Esophagus muscularis mucosa (tissue), 4 donors: ENCODE data around the gene SLC35F3. TPM values are rescaled to one million over a fixed set of nuclear protein-coding genes. Genes with fewer than 3 reads are reported as not detected.

Experiments
- DNase-seq: peaks from one replicate; pipeline ENCODE4 v3.0.0-alpha.2; 2017; ENCODE audit errors: extremely low spot score
- H3K27ac ChIP-seq, 4 donors: fragments of 200-600 bp; sonication (generic); replicated peaks in 1 of 4; 1 replicate in 3 of 4; 2 replicates in 1 of 4; pipeline ENCODE4 v1.5.1; 2016 to 2019; ENCODE audit warnings: mild to moderate bottlenecking in 1 of 4
- H3K27me3 ChIP-seq, 4 donors: fragments of 200-600 bp; sonication (generic); one replicate each; pipeline versions ENCODE4 v1.5.1 to v1.6.0; 2016 to 2019
- H3K36me3 ChIP-seq, 4 donors: fragments of 200-600 bp; sonication (generic); one replicate each; pipeline ENCODE4 v1.5.1; 2016 to 2019
- H3K4me1 ChIP-seq, 4 donors: fragments of 200-600 bp; sonication (generic); one replicate each; pipeline ENCODE4 v1.5.1; 2016 to 2019
- H3K4me3 ChIP-seq, 4 donors: fragments of 200-600 bp; sonication (generic); 1 replicate in 2 of 4; 2 replicates in 2 of 4; pipeline ENCODE4 v1.5.1; 2016 to 2019; ENCODE audit warnings: mild to moderate bottlenecking in 4 of 4, moderate library complexity in 1 of 4
- H3K9me3 ChIP-seq, 4 donors: fragments of 200-600 bp; sonication (generic); 1 replicate in 3 of 4; 2 replicates in 1 of 4; pipeline ENCODE4 v1.5.1; 2016 to 2019
- EP300 ChIP-seq: sonication (generic); formaldehyde crosslinking; IDR thresholded peaks from one replicate; pipeline ENCODE4 v1.6.1; 2017; ENCODE audit warnings: antibody characterized with exemption
- POLR2A ChIP-seq: fragments of 450-650 bp; IDR thresholded peaks from one replicate; pipeline ENCODE4 v1.6.1; 2017; ENCODE audit warnings: antibody characterized with exemption, moderate library complexity, mild to moderate bottlenecking, low read depth
- POLR2AphosphoS5 ChIP-seq, 2 donors: sonication (generic); formaldehyde crosslinking; IDR thresholded peaks; one replicate each; pipeline ENCODE4 v1.6.1; 2017; ENCODE audit warnings: antibody characterized with exemption in 2 of 2
- WGBS: methylation state at CpG from one replicate; pipeline ENCODE4 v1.1.5; 2018; 5-methylcytosine and 5-hydroxymethylcytosine counted together
- intact Hi-C: fragments of 100-400 bp; cut with DNase I; formaldehyde crosslinking; loops from one replicate; pipeline ENCODE4 v1.15.1; 2023
- total RNA-seq, 4 donors: library from RNA; depleted of rRNA; stranded (reverse); fragments of >200 nt; gene quantifications; one replicate each; pipeline versions ENCODE4 v1.1.0 to v1.2.1, GENCODE V29; 2016
- TF ChIP-seq, protein P1 (sequence below), 3 experiments: fragments of 200-600 bp in 2 of 3; fragments of 450-650 bp in 1 of 3; sonication (generic) in 2 of 3; IDR thresholded peaks; one replicate each; pipeline ENCODE4 v1.5.1; 2017 to 2019; ENCODE audit warnings: antibody characterized with exemption in 3 of 3, mild to moderate bottlenecking in 2 of 3, moderate library complexity in 1 of 3

SLC35F3 gene
- total RNA-seq, 4 donors from 2014 or later = 0.34 TPM; not detected in 3

DNA sequence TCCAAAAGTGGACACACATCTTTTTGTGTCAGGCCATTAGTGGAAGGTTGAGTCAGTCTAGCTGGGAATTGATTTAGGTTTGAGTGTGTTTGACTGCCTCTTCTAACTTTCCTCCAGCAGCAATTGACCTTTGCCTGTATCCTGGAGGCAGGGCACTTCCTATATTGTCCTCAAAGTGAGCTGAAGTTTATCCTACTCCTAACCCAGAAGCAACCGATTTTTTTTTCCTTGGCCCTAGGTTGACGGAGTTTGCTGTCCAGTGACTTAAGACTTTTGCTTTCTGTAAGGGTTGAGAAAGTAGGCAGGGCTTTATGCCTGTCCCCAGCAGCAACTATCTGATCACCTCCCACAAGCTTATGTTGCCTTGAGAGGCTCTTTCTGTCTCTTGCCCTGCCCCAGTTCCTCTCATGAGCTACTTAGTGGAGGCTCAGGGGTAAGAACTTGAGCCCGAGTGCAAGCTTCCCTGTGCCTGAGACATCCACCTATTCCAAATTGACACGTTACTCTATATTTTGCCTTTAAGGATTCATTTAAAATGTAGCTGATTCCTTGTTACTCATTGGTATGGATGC is 30.9 kb downstream of the SLC35F3 start:
- Histone ChIP-seq H3K4me3 (no peak overlapping the region), H3K36me3 (no peaks in the 10 kb centered on the region), H3K4me1 (no peaks in the 10 kb centered on the region), H3K27me3 (peaks cover 0 to 4% (median 0%) of the 10 kb centered on the region in 4 donors), H3K9me3 (no peaks in the 10 kb centered on the region), H3K27ac (no peak overlapping the region)
- DNase-seq = no peak
- WGBS = 77% methylated on average over 4 of the region's 4 CpGs
- no peak for TF ChIP-seq EP300
- intact Hi-C loops = no loop called here

DNA sequence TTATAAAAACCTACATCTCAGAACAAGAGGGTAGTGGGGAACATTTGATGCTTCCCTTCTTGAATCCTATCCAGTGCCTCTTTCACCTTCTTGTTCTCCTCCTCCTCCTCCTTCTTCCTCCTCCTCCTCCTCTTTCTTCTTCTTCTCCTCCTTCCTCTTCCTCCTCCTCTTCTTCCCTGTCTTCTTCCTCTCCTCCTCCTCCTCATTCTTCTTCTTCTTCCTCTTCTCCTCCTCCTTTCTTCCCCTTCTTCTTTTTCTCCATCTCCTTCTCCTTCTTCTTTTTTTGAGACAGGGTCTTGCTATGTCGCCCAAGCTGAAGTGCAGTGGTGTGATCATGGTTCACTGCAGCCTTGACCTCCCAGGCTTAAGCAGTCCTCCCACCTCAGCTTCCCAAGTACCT is 31.9 kb downstream of the SLC35F3 start:
- 85% methylated on average over 1 of the region's 1 CpG for WGBS
- Histone ChIP-seq H3K27me3 (peaks cover 0 to 4% (median 0%) of the 10 kb centered on the region in 4 donors), H3K27ac (no peak overlapping the region), H3K36me3 (no peaks in the 10 kb centered on the region), H3K9me3 (no peaks in the 10 kb centered on the region), H3K4me3 (no peak overlapping the region), H3K4me1 (no peaks in the 10 kb centered on the region)
- intact Hi-C loops = no loop called here
- no peak for TF ChIP-seq POLR2A
- no peak for TF ChIP-seq EP300
- no peak for DNase-seq

DNA sequence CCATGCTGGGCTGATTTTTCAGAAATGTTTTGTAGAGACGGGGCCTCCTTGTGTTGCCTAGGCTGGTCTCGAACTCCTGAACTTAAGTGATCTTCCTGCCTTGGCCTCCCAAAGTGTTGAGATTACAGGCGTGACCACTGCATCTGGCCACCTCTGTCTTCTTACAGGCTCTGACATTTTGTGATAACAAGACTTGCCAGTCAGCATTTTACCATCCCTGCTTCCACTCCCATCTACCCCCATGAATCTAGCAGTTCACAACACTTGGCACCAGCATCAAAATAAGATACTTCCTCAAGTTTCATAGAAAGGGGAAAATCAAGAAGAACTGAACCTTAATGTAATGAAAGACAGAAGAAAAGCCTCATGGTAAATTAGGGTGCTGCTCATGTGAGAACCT is 32.4 kb downstream of the SLC35F3 start:
- TF ChIP-seq POLR2A = no peak
- TF ChIP-seq EP300 = no peak
- Histone ChIP-seq H3K4me1 (no peaks in the 10 kb centered on the region), H3K9me3 (no peaks in the 10 kb centered on the region), H3K27ac (no peak overlapping the region), H3K4me3 (no peak overlapping the region), H3K36me3 (no peaks in the 10 kb centered on the region), H3K27me3 (peaks cover 0 to 4% (median 0%) of the 10 kb centered on the region in 4 donors)
- intact Hi-C loops = no loop called here
- 100% methylated on average over 2 of the region's 3 CpGs for WGBS
- no peak for DNase-seq

DNA sequence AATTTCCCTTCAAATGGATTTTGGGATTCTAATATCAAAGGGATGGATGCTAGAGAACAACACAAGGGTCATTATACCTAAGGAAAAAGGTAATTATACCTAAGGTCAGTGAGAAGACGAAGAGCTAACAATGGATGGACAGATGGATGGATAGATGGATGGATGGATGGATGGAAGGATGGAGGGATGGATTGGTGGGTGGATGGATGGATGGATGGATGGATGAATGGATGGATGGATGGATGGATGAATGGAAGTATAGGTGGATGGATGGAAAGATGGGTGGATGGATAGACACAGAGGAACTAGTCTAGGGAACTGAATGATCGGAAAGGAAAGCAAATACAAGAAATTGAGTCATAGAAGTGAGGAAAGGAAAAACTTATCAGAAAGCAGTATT is 34.0 kb downstream of the SLC35F3 start:
- Histone ChIP-seq H3K9me3 (no peaks in the 10 kb centered on the region), H3K27me3 (peaks cover 0 to 1% (median 0%) of the 10 kb centered on the region in 4 donors), H3K4me3 (no peak overlapping the region), H3K36me3 (no peaks in the 10 kb centered on the region), H3K4me1 (no peaks in the 10 kb centered on the region), H3K27ac (no peak overlapping the region)
- TF ChIP-seq EP300 (no peak), POLR2A (no peak), POLR2AphosphoS5 (IDR thresholded peaks at IDR 0.05) (no peak)
- TF ChIP-seq, protein P1, sequence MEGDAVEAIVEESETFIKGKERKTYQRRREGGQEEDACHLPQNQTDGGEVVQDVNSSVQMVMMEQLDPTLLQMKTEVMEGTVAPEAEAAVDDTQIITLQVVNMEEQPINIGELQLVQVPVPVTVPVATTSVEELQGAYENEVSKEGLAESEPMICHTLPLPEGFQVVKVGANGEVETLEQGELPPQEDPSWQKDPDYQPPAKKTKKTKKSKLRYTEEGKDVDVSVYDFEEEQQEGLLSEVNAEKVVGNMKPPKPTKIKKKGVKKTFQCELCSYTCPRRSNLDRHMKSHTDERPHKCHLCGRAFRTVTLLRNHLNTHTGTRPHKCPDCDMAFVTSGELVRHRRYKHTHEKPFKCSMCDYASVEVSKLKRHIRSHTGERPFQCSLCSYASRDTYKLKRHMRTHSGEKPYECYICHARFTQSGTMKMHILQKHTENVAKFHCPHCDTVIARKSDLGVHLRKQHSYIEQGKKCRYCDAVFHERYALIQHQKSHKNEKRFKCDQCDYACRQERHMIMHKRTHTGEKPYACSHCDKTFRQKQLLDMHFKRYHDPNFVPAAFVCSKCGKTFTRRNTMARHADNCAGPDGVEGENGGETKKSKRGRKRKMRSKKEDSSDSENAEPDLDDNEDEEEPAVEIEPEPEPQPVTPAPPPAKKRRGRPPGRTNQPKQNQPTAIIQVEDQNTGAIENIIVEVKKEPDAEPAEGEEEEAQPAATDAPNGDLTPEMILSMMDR (IDR thresholded peaks at IDR 0.05) = no peak
- no peak for DNase-seq
- WGBS = 84% methylated on average over 2 of the region's 2 CpGs
- intact Hi-C loops = no loop called here

DNA sequence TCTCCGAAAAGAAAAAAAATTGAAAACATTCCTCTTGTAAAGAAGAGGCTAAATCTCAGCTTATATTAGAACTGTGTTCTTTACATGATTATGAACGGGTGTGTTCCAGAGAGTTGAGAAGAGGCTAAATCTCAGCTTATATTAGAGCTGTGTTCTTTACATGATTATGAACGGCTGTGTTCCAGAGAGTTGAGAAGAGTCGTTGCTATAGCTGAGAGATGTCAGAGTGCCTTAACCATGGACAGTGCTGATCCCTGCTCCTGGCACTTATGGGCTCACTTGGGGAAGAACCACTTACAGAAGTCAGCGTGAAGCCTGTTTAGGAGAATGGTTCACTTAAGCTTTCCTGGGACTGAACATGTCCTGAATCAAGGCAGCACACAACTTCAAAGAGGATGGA is 35.0 kb downstream of the SLC35F3 start:
- Histone ChIP-seq H3K4me3 (no peak overlapping the region), H3K9me3 (no peaks in the 10 kb centered on the region), H3K27ac (no peak overlapping the region), H3K36me3 (no peaks in the 10 kb centered on the region), H3K4me1 (no peaks in the 10 kb centered on the region), H3K27me3 (no peaks in the 10 kb centered on the region)
- TF ChIP-seq, protein P1 (IDR thresholded peaks at IDR 0.05) = no peak
- no peak for TF ChIP-seq POLR2A
- no peak for TF ChIP-seq EP300
- intact Hi-C loops = no loop called here
- DNase-seq = no peak
- 89% methylated on average over 5 of the region's 5 CpGs for WGBS

DNA sequence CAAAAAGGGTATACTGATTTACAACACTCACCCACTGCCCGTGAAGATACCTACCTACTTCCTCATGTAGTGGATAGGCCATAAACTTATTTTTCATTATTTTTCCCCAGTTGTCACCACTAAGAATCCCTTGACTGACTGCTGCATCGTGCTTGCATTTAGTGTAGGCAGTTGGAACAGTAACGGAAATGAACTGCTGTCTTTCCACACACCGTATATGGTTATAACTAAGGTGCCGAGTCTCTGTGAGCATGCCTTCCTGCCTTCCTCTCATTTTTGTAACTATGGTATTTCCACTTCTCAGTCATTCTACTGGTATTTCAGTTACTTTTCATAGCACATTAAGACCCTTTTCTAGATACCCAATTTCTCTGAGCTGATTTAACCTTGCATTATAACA is 36.4 kb downstream of the SLC35F3 start:
- DNase-seq = no peak
- no peaks in the 10 kb centered on the region for H3K27me3 ChIP-seq
- H3K4me3 ChIP-seq = no peak overlapping the region
- intact Hi-C loops = no loop called here
- H3K4me1 ChIP-seq = no peaks in the 10 kb centered on the region
- H3K36me3 ChIP-seq = no peaks in the 10 kb centered on the region
- TF ChIP-seq EP300 (no peak), POLR2A (no peak), POLR2AphosphoS5 (IDR thresholded peaks at IDR 0.05) (no peak)
- TF ChIP-seq, protein P1 (IDR thresholded peaks at IDR 0.05) = no peak
- H3K9me3 ChIP-seq = no peaks in the 10 kb centered on the region
- WGBS = 52% methylated on average over 5 of the region's 5 CpGs
- no peak overlapping the region for H3K27ac ChIP-seq
